ENCODE results near the gene GPR4. TPM values are rescaled to one million over a fixed set of nuclear protein-coding genes. Genes with fewer than 3 reads are reported as not detected.

Gene GPR4
- total RNA-seq, 1 experiment from 2014 or later: 0.07 TPM

GRCh38 chr19:45571457-45572220 is 30.4 kb downstream of the GPR4 start:
- H2BK5ac ChIP-seq (ENCODE audit: insufficient read length, low read length): no peak overlapping the region
- H3K18ac ChIP-seq (ENCODE audit: insufficient read length, low read depth, low read length): no peak overlapping the region
- H2AFZ ChIP-seq (ENCODE audit: low read length): no peak overlapping the region
- H3K56ac ChIP-seq (ENCODE audit: insufficient read length, low read depth, low read length): no peak overlapping the region
- H3K4ac ChIP-seq (ENCODE audit: low read depth, low read length): no peak overlapping the region
- H3T11ph ChIP-seq (ENCODE audit: low read length): no peak overlapping the region
- no peak overlapping the region for H2AK5ac ChIP-seq (ENCODE audit: insufficient read length, low read length)
- H4K8ac ChIP-seq (replicated peaks; ENCODE audit: insufficient read length, low read depth, low read length): no peak overlapping the region
- Mint-ChIP-seq H3K4me3 (no peak overlapping the region), H3K4me1 (peaks cover 7 to 10% of the 10 kb centered on the region in 2 experiments), H3K36me3 (ENCODE audit: insufficient read depth in 1 of 3, low read depth in 3 of 3) (no peaks in the 10 kb centered on the region; a peak in 1 of 7 replicates), H3K27ac (no peak overlapping the region), H3K27me3 (ENCODE audit: low read depth) (peaks cover 1% of the 10 kb centered on the region; the same call in 1 of the 2 replicates), H3K9me3 (no peaks in the 10 kb centered on the region)
- no peak overlapping the region for H3K4me2 ChIP-seq (ENCODE audit: insufficient read depth, insufficient read length, low read length)
- DNase-seq: no peak
- no peak overlapping the region for H4K91ac ChIP-seq (ENCODE audit: insufficient read length, low read depth, low read length)
- no CpG with 5 or more reads among the region's 8 CpGs for WGBS (ENCODE audit: extremely low coverage, insufficient read length, low lambda C conversion rate)
- peaks cover 2% of the 10 kb centered on the region for H4K20me1 ChIP-seq (ENCODE audit: control insufficient read depth, insufficient read depth, insufficient read length)
- no peaks in the 10 kb centered on the region for H3K9me3 ChIP-seq (ENCODE audit: control insufficient read depth, low read depth, low read length)
- H3K79me1 ChIP-seq (ENCODE audit: insufficient read depth, low read depth, low read length, poor library complexity, severe bottlenecking): no peaks in the 10 kb centered on the region
- no peak overlapping the region for H4K5ac ChIP-seq (ENCODE audit: insufficient read length, low read depth, low read length)
- H3K23me2 ChIP-seq (ENCODE audit: insufficient read length, low read depth, low read length, poor library complexity, severe bottlenecking): no peaks in the 10 kb centered on the region
- no peak overlapping the region for H2BK20ac ChIP-seq (ENCODE audit: low read depth, low read length, poor library complexity, severe bottlenecking)
- H2BK15ac ChIP-seq (ENCODE audit: low read depth, low read length): no peak overlapping the region
- no peak overlapping the region for H2BK12ac ChIP-seq (ENCODE audit: insufficient read length, low read depth, low read length)
- no peaks in the 10 kb centered on the region; the same call in 1 of the 2 replicates for H3K4me1 ChIP-seq (ENCODE audit: insufficient read depth, low read length)
- H3K14ac ChIP-seq (ENCODE audit: insufficient read depth, low read length): no peak overlapping the region
- no peak overlapping the region for H3K27ac ChIP-seq (ENCODE audit: insufficient read length, low read depth, low read length)
- H3K79me2 ChIP-seq (ENCODE audit: insufficient read depth, low read length): no peaks in the 10 kb centered on the region
- H2BK120ac ChIP-seq (ENCODE audit: low read depth, low read length, poor library complexity, severe bottlenecking): no peak overlapping the region
- no peak overlapping the region for H3K23ac ChIP-seq (ENCODE audit: insufficient read length, low read depth, low read length)
- no peak for TF ChIP-seq CTCF (conservative IDR thresholded peaks at IDR 0.05)
- no peak overlapping the region for H3K9ac ChIP-seq (ENCODE audit: extremely low read depth, insufficient read length, low read length)
- no peaks in the 10 kb centered on the region for H3K27me3 ChIP-seq (ENCODE audit: insufficient read depth, low read length)
